ENCODE measurements around the gene GPS2. TPM values are rescaled to one million over a fixed set of nuclear protein-coding genes. Genes with fewer than 3 reads are reported as not detected.
A peak's percentile ranks its signal among the peaks of the same experiment; 100 is the strongest.

The GPS2 gene
- total and polyA plus RNA-seq, 11 donors: 51.0 to 118 (median 62.3) TPM

DNA sequence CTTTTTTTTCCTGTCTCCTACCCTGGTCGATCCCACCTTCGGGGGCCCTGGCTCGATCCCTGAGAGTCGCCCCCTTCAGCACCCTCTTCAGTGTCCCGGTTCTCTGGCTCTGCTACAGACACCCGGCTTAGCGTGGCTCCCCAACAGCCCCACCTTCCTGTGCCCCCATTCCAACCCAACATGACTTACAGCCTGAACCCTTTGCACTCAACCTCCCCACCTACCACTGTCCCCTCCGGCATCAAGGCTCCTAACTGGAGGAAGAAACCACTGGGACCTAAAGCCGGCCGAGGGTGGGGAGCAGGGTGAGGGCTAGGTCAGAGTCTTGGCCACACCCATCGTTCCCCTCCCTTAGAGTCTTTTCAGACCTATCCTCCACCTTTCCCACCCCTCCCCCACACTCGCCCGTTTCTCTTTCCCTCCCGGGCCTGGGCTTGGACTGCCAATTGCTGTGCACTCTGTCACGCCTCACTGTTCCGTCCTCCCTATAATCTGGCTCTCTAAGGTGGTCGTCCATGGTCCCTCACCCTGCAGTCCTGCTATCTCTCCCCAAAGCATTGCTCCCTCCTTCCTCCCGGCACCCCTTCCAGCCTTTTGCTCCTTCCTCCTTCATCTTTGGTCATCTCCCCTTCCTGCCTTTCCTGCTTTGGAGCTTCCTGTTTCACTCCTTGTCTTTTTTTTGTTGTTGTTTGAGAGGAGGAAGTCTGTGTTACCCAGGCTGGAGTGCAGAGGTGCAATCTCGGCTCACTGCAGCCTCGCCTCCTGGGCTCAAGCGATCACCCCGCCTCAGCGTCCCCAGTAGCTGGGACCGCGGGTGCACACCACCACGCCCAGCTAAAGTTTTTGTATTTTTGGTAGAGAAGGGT is 52.0 kb downstream of the GPS2 start:
- H3K27ac ChIP-seq: no peak overlapping the region
- peaks cover 0 to 19% (median 14%) of the 10 kb centered on the region in 9 donors for H3K36me3 ChIP-seq
- peaks cover 0 to 36% (median 23%) of the 10 kb centered on the region in 12 donors for H3K4me1 ChIP-seq
- H3K27me3 ChIP-seq: peaks cover 18 to 62% (median 36%) of the 10 kb centered on the region in 9 donors
- peak in 1 of 5 donors; percentile 33 for DNase-seq
- no peak for TF ChIP-seq POLR2A (IDR thresholded peaks at IDR 0.05)
- TF ChIP-seq, protein P1, sequence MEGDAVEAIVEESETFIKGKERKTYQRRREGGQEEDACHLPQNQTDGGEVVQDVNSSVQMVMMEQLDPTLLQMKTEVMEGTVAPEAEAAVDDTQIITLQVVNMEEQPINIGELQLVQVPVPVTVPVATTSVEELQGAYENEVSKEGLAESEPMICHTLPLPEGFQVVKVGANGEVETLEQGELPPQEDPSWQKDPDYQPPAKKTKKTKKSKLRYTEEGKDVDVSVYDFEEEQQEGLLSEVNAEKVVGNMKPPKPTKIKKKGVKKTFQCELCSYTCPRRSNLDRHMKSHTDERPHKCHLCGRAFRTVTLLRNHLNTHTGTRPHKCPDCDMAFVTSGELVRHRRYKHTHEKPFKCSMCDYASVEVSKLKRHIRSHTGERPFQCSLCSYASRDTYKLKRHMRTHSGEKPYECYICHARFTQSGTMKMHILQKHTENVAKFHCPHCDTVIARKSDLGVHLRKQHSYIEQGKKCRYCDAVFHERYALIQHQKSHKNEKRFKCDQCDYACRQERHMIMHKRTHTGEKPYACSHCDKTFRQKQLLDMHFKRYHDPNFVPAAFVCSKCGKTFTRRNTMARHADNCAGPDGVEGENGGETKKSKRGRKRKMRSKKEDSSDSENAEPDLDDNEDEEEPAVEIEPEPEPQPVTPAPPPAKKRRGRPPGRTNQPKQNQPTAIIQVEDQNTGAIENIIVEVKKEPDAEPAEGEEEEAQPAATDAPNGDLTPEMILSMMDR (IDR thresholded peaks at IDR 0.05): no peak
- H3K4me3 ChIP-seq: peak overlapping the region in 9 of 12 donors; percentile 12 to 64 (median 28)
- WGBS, 4 donors: 9 to 14% (median 11%) methylated on average over 26 of the region's 26 CpGs
- intact Hi-C loops (cut with DNase I): no loop called here
- H3K9me3 ChIP-seq: no peaks in the 10 kb centered on the region
- peak in 2 of 4 donors; percentile 8 to 31 for ATAC-seq

Other genes starting within 250 kb of the GPS2 start
Only the 30 nearest of the 34 such genes appear.
- gene ASGR2, start 200.5 kb downstream of the GPS2 start, total RNA-seq: 1 to 10 TPM in 1 of 9 donors, under 1 TPM in 2, not detected in 6; 0.29 to 2.1 (median 0.39) TPM
- gene ASGR2, start 200.5 kb downstream of the GPS2 start, polyA plus RNA-seq: under 1 TPM in 1 of 2 donors, not detected in 1; 0.28 TPM
- gene ASGR1, start 136.0 kb downstream of the GPS2 start, total RNA-seq: 1 to 10 TPM in 3 of 9 donors, under 1 TPM in 3, not detected in 3; 0.23 to 3.5 (median 0.72) TPM
- gene ASGR1, start 136.0 kb downstream of the GPS2 start, polyA plus RNA-seq: under 1 TPM; 0.19 to 0.64 TPM
- 10 to 100 TPM; 12.0 to 24.3 (median 16.6) TPM for gene DLG4, start 95.5 kb downstream of the GPS2 start, total RNA-seq
- 10 to 100 TPM in 1 of 2 donors, 1 to 10 TPM in 1; 5.3 to 15.5 TPM for gene DLG4, start 95.5 kb downstream of the GPS2 start, polyA plus RNA-seq
- gene ACADVL, start 95.4 kb downstream of the GPS2 start, total RNA-seq: 1,000 to 10,000 TPM in 7 of 9 donors, 100 to 1,000 TPM in 2; 874 to 2,110 (median 1,385) TPM
- gene ACADVL, start 95.4 kb downstream of the GPS2 start, polyA plus RNA-seq: 1,000 to 10,000 TPM in 1 of 2 donors, 100 to 1,000 TPM in 1; 601 to 2,758 TPM
- gene DVL2, start 80.8 kb downstream of the GPS2 start, total RNA-seq: 10 to 100 TPM; 14.0 to 28.6 (median 17.8) TPM
- gene DVL2, start 80.8 kb downstream of the GPS2 start, polyA plus RNA-seq: 10 to 100 TPM; 13.0 to 15.6 TPM
- gene PHF23, start 75.9 kb downstream of the GPS2 start, total RNA-seq: 10 to 100 TPM; 19.1 to 36.7 (median 23.0) TPM
- gene PHF23, start 75.9 kb downstream of the GPS2 start, polyA plus RNA-seq: 10 to 100 TPM; 13.7 to 31.8 TPM
- gene GABARAP, start 72.9 kb downstream of the GPS2 start, total RNA-seq: 100 to 1,000 TPM; 293 to 591 (median 491) TPM
- 100 to 1,000 TPM; 580 to 674 TPM for gene GABARAP, start 72.9 kb downstream of the GPS2 start, polyA plus RNA-seq
- 100 to 1,000 TPM in 6 of 9 donors, 10 to 100 TPM in 3; 54.0 to 126 (median 107) TPM for gene CTDNEP1, start 63.6 kb downstream of the GPS2 start, total RNA-seq
- gene CTDNEP1, start 63.6 kb downstream of the GPS2 start, polyA plus RNA-seq: 100 to 1,000 TPM in 1 of 2 donors, 10 to 100 TPM in 1; 54.4 to 120 TPM
- gene ELP5, start 63.1 kb downstream of the GPS2 start, total RNA-seq: 10 to 100 TPM; 28.0 to 87.2 (median 52.6) TPM
- 10 to 100 TPM; 33.5 to 47.0 TPM for gene ELP5, start 63.1 kb downstream of the GPS2 start, polyA plus RNA-seq
- gene CLDN7, start 52.9 kb downstream of the GPS2 start, total RNA-seq: 1 to 10 TPM in 5 of 9 donors, under 1 TPM in 2, not detected in 2; 0.36 to 2.6 (median 2.0) TPM
- gene CLDN7, start 52.9 kb downstream of the GPS2 start, polyA plus RNA-seq: 1 to 10 TPM; 1.1 to 1.3 TPM
- gene SLC2A4, start 33.6 kb downstream of the GPS2 start, total RNA-seq: 100 to 1,000 TPM in 7 of 9 donors, 10 to 100 TPM in 2; 82.0 to 184 (median 172) TPM
- 100 to 1,000 TPM in 1 of 2 donors, 10 to 100 TPM in 1; 48.5 to 107 TPM for gene SLC2A4, start 33.6 kb downstream of the GPS2 start, polyA plus RNA-seq
- 1 to 10 TPM in 1 of 9 donors, under 1 TPM in 8; 0.32 to 1.6 (median 0.56) TPM for gene YBX2, start 20.7 kb downstream of the GPS2 start, total RNA-seq
- gene YBX2, start 20.7 kb downstream of the GPS2 start, polyA plus RNA-seq: 1 to 10 TPM in 1 of 2 donors, under 1 TPM in 1; 0.43 to 2.0 TPM
- gene EIF5A, start 7.7 kb downstream of the GPS2 start, total RNA-seq: 100 to 1,000 TPM; 120 to 500 (median 257) TPM
- 100 to 1,000 TPM; 403 to 934 TPM for gene EIF5A, start 7.7 kb downstream of the GPS2 start, polyA plus RNA-seq
- gene NEURL4, start 14.0 kb upstream of the GPS2 start, total RNA-seq: 10 to 100 TPM; 13.6 to 39.2 (median 27.6) TPM
- gene NEURL4, start 14.0 kb upstream of the GPS2 start, polyA plus RNA-seq: 10 to 100 TPM; 23.0 to 29.6 TPM
- gene ACAP1, start 21.2 kb upstream of the GPS2 start, total RNA-seq: 10 to 100 TPM in 5 of 9 donors, 1 to 10 TPM in 3, under 1 TPM in 1; 0.88 to 24.2 (median 16.4) TPM
- gene ACAP1, start 21.2 kb upstream of the GPS2 start, polyA plus RNA-seq: 1 to 10 TPM; 2.6 to 6.1 TPM
- 1 to 10 TPM; 3.4 to 9.0 (median 5.9) TPM for gene KCTD11, start 36.8 kb upstream of the GPS2 start, total RNA-seq
- gene KCTD11, start 36.8 kb upstream of the GPS2 start, polyA plus RNA-seq: 1 to 10 TPM; 6.4 to 9.6 TPM
- gene TMEM95, start 39.8 kb upstream of the GPS2 start, total RNA-seq: not detected
- gene TMEM95, start 39.8 kb upstream of the GPS2 start, polyA plus RNA-seq: not detected
- gene TNK1, start 65.7 kb upstream of the GPS2 start, total RNA-seq: 1 to 10 TPM; 1.4 to 6.2 (median 2.2) TPM
- 1 to 10 TPM; 1.8 to 2.1 TPM for gene TNK1, start 65.7 kb upstream of the GPS2 start, polyA plus RNA-seq
- gene PLSCR3, start 79.2 kb upstream of the GPS2 start, total RNA-seq: 10 to 100 TPM; 14.3 to 29.5 (median 16.4) TPM
- gene PLSCR3, start 79.2 kb upstream of the GPS2 start, polyA plus RNA-seq: 10 to 100 TPM; 21.2 to 28.3 TPM
- gene TMEM256, start 88.7 kb upstream of the GPS2 start, total RNA-seq: 10 to 100 TPM; 51.9 to 78.7 (median 69.5) TPM
- 100 to 1,000 TPM in 1 of 2 donors, 10 to 100 TPM in 1; 74.4 to 195 TPM for gene TMEM256, start 88.7 kb upstream of the GPS2 start, polyA plus RNA-seq
- 10 to 100 TPM in 2 of 9 donors, 1 to 10 TPM in 7; 4.6 to 12.9 (median 7.3) TPM for gene NLGN2, start 92.5 kb upstream of the GPS2 start, total RNA-seq
- gene NLGN2, start 92.5 kb upstream of the GPS2 start, polyA plus RNA-seq: 10 to 100 TPM in 1 of 2 donors, 1 to 10 TPM in 1; 3.5 to 11.1 TPM
- gene SPEM1, start 105.0 kb upstream of the GPS2 start, total RNA-seq: not detected
- gene SPEM1, start 105.0 kb upstream of the GPS2 start, polyA plus RNA-seq: not detected
- not detected for gene SPEM2, start 110.3 kb upstream of the GPS2 start, total RNA-seq
- gene SPEM2, start 110.3 kb upstream of the GPS2 start, polyA plus RNA-seq: not detected
- gene SPEM3, start 113.5 kb upstream of the GPS2 start, total RNA-seq: not detected
- gene SPEM3, start 113.5 kb upstream of the GPS2 start, polyA plus RNA-seq: not detected
- 1 to 10 TPM; 1.7 to 6.8 (median 4.0) TPM for gene TMEM102, start 120.1 kb upstream of the GPS2 start, total RNA-seq
- 1 to 10 TPM; 1.8 to 4.5 TPM for gene TMEM102, start 120.1 kb upstream of the GPS2 start, polyA plus RNA-seq
- 1 to 10 TPM; 2.8 to 9.6 (median 7.8) TPM for gene FGF11, start 124.2 kb upstream of the GPS2 start, total RNA-seq
- gene FGF11, start 124.2 kb upstream of the GPS2 start, polyA plus RNA-seq: 1 to 10 TPM; 1.6 to 9.6 TPM
- 10 to 100 TPM in 7 of 9 donors, 1 to 10 TPM in 2; 8.2 to 14.2 (median 11.0) TPM for gene CHRNB1, start 129.7 kb upstream of the GPS2 start, total RNA-seq
- 10 to 100 TPM; 11.2 to 27.3 TPM for gene CHRNB1, start 129.7 kb upstream of the GPS2 start, polyA plus RNA-seq
- 10 to 100 TPM; 51.8 to 77.2 (median 59.5) TPM for gene ZBTB4, start 164.3 kb upstream of the GPS2 start, total RNA-seq
- 10 to 100 TPM; 29.3 to 35.3 TPM for gene ZBTB4, start 164.3 kb upstream of the GPS2 start, polyA plus RNA-seq
- gene SLC35G6, start 166.1 kb upstream of the GPS2 start, total RNA-seq: not detected
- under 1 TPM in 1 of 2 donors, not detected in 1; 0.08 TPM for gene SLC35G6, start 166.1 kb upstream of the GPS2 start, polyA plus RNA-seq
- gene POLR2A, start 169.0 kb upstream of the GPS2 start, total RNA-seq: 10 to 100 TPM; 31.4 to 77.6 (median 50.7) TPM
- 10 to 100 TPM; 17.3 to 18.5 TPM for gene POLR2A, start 169.0 kb upstream of the GPS2 start, polyA plus RNA-seq

Data from heart left ventricle (tissue), 16 donors.